SK-N-SH treated with all-trans-retinoic acid at 6 μM for 48 hours (cell line): ENCODE measurements around the gene C17orf107.

ENCODE experiments used
- ATAC-seq: fragments of 200-7000 bp; cut with Tn5 transposase; 3 replicates; pipeline ENCODE4 v1.9.1; 2020; ENCODE audit warnings: mild to moderate bottlenecking, moderate library complexity
- ARNTL ChIP-seq: fragments of 450-650 bp; formaldehyde crosslinking; IDR thresholded peaks from 2 replicates; pipeline ENCODE4 v1.5.0; 2020; ENCODE audit warnings: low read depth, mild to moderate bottlenecking, moderate library complexity, borderline replicate concordance
- BACH2 ChIP-seq: fragments of 250-450 bp; sonication (Bioruptor Pico); IDR thresholded peaks from 2 replicates; pipeline ENCODE4 v1.9.0; 2021; ENCODE audit warnings: mild to moderate bottlenecking, borderline replicate concordance
- CSDC2 ChIP-seq: fragments of 250-450 bp; sonication (Bioruptor Pico); IDR thresholded peaks from 2 replicates; pipeline ENCODE4 v1.5.0; 2020; ENCODE audit warnings: mild to moderate bottlenecking, moderate library complexity
- CSRNP3 ChIP-seq: fragments of 250-450 bp; sonication (Bioruptor Pico); IDR thresholded peaks from 2 replicates; pipeline ENCODE4 v1.5.1; 2021; ENCODE audit warnings: mild to moderate bottlenecking, moderate library complexity
- GLIS3 ChIP-seq: fragments of 250-450 bp; sonication (Bioruptor Pico); IDR thresholded peaks from 2 replicates; pipeline ENCODE4 v1.5.0; 2020; ENCODE audit warnings: mild to moderate bottlenecking, moderate library complexity
- ISL1 ChIP-seq: fragments of 250-450 bp; sonication (Bioruptor Pico); IDR thresholded peaks from 2 replicates; pipeline ENCODE4 v2.1.2; 2022; ENCODE audit warnings: mild to moderate bottlenecking, moderate library complexity
- OSR1 ChIP-seq: fragments of 250-450 bp; sonication (Bioruptor Pico); IDR thresholded peaks from 2 replicates; pipeline ENCODE4 v1.8.0; 2022; ENCODE audit warnings: moderate library complexity, mild to moderate bottlenecking, inconsistent platforms
- POU6F1 ChIP-seq: fragments of 250-450 bp; sonication (Bioruptor Pico); IDR thresholded peaks from 2 replicates; pipeline ENCODE4 v1.8.0; 2021; ENCODE audit warnings: low read depth, mild to moderate bottlenecking, moderate library complexity, borderline replicate concordance
- PPARA ChIP-seq: fragments of 250-450 bp; sonication (Bioruptor Pico); IDR thresholded peaks from 2 replicates; pipeline ENCODE4 v1.5.0; 2020; ENCODE audit warnings: mild to moderate bottlenecking, borderline replicate concordance
- RARB ChIP-seq: fragments of 250-450 bp; sonication (Bioruptor Pico); IDR thresholded peaks from 2 replicates; pipeline ENCODE4 v1.8.0; 2021; ENCODE audit warnings: mild to moderate bottlenecking, moderate library complexity
- TOX ChIP-seq: fragments of 250-450 bp; sonication (Bioruptor Pico); IDR thresholded peaks from 2 replicates; pipeline ENCODE4 v1.8.0; 2021; ENCODE audit warnings: mild to moderate bottlenecking, moderate library complexity, borderline replicate concordance
- ZC3H10 ChIP-seq: fragments of 250-450 bp; sonication (Bioruptor Pico); IDR thresholded peaks from 2 replicates; pipeline ENCODE4 v1.5.1; 2021; ENCODE audit warnings: mild to moderate bottlenecking, moderate library complexity
- ZFP30 ChIP-seq: fragments of 450-650 bp; formaldehyde crosslinking; IDR thresholded peaks from 2 replicates; pipeline ENCODE4 v1.5.0; 2022; ENCODE audit warnings: mild to moderate bottlenecking, moderate library complexity
- ZNF565 ChIP-seq: fragments of 450-650 bp; formaldehyde crosslinking; conservative IDR thresholded peaks from 2 replicates; pipeline ENCODE4 v1.5.0; 2020; ENCODE audit warnings: low read depth, mild to moderate bottlenecking, moderate library complexity
- ZNF70 ChIP-seq: fragments of 450-650 bp; formaldehyde crosslinking; IDR thresholded peaks from 2 replicates; pipeline ENCODE4 v1.5.0; 2020; ENCODE audit warnings: mild to moderate bottlenecking, moderate library complexity
- ZNF8 ChIP-seq: fragments of 450-650 bp; formaldehyde crosslinking; IDR thresholded peaks from 2 replicates; pipeline ENCODE4 v1.5.0; 2020; ENCODE audit warnings: mild to moderate bottlenecking, moderate library complexity
- TF ChIP-seq, protein P1 (sequence below): fragments of 250-450 bp; sonication (Bioruptor Pico); IDR thresholded peaks from 2 replicates; pipeline ENCODE4 v1.8.0; 2020; ENCODE audit warnings: mild to moderate bottlenecking, moderate library complexity, borderline replicate concordance
- TF ChIP-seq, protein P2 (sequence below): fragments of 250-450 bp; sonication (Bioruptor Pico); IDR thresholded peaks from 2 replicates; pipeline ENCODE4 v1.5.1; 2020; ENCODE audit warnings: low read depth, mild to moderate bottlenecking, moderate library complexity
- TF ChIP-seq, protein P3 (sequence below): fragments of 250-450 bp; sonication (Bioruptor Pico); IDR thresholded peaks from 2 replicates; pipeline ENCODE4 v1.5.0; 2020; ENCODE audit warnings: mild to moderate bottlenecking, moderate library complexity

Gene C17orf107

GRCh38 chr17:4948166-4948930 lies 49.0 kb downstream of the C17orf107 start, which contains the start of gene PFN1:
TSS of gene PFN1 (minus strand) at chr17:4948530. CDS start at chr17:4948394, 136 bp downstream.
- TF ChIP-seq, protein P1, sequence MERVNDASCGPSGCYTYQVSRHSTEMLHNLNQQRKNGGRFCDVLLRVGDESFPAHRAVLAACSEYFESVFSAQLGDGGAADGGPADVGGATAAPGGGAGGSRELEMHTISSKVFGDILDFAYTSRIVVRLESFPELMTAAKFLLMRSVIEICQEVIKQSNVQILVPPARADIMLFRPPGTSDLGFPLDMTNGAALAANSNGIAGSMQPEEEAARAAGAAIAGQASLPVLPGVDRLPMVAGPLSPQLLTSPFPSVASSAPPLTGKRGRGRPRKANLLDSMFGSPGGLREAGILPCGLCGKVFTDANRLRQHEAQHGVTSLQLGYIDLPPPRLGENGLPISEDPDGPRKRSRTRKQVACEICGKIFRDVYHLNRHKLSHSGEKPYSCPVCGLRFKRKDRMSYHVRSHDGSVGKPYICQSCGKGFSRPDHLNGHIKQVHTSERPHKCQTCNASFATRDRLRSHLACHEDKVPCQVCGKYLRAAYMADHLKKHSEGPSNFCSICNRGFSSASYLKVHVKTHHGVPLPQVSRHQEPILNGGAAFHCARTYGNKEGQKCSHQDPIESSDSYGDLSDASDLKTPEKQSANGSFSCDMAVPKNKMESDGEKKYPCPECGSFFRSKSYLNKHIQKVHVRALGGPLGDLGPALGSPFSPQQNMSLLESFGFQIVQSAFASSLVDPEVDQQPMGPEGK (CRISPR knock-in tag) = peak; percentile 16; the same call in 1 of the 2 replicates
- TF ChIP-seq, protein P2, sequence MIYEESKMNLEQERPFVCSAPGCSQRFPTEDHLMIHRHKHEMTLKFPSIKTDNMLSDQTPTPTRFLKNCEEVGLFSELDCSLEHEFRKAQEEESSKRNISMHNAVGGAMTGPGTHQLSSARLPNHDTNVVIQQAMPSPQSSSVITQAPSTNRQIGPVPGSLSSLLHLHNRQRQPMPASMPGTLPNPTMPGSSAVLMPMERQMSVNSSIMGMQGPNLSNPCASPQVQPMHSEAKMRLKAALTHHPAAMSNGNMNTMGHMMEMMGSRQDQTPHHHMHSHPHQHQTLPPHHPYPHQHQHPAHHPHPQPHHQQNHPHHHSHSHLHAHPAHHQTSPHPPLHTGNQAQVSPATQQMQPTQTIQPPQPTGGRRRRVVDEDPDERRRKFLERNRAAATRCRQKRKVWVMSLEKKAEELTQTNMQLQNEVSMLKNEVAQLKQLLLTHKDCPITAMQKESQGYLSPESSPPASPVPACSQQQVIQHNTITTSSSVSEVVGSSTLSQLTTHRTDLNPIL (CRISPR knock-in tag) = no peak
- TF ChIP-seq, protein P3, sequence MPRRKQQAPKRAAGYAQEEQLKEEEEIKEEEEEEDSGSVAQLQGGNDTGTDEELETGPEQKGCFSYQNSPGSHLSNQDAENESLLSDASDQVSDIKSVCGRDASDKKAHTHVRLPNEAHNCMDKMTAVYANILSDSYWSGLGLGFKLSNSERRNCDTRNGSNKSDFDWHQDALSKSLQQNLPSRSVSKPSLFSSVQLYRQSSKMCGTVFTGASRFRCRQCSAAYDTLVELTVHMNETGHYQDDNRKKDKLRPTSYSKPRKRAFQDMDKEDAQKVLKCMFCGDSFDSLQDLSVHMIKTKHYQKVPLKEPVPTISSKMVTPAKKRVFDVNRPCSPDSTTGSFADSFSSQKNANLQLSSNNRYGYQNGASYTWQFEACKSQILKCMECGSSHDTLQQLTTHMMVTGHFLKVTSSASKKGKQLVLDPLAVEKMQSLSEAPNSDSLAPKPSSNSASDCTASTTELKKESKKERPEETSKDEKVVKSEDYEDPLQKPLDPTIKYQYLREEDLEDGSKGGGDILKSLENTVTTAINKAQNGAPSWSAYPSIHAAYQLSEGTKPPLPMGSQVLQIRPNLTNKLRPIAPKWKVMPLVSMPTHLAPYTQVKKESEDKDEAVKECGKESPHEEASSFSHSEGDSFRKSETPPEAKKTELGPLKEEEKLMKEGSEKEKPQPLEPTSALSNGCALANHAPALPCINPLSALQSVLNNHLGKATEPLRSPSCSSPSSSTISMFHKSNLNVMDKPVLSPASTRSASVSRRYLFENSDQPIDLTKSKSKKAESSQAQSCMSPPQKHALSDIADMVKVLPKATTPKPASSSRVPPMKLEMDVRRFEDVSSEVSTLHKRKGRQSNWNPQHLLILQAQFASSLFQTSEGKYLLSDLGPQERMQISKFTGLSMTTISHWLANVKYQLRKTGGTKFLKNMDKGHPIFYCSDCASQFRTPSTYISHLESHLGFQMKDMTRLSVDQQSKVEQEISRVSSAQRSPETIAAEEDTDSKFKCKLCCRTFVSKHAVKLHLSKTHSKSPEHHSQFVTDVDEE (CRISPR knock-in tag) = no peak
- peak; percentile 48 for ATAC-seq

DNA sequence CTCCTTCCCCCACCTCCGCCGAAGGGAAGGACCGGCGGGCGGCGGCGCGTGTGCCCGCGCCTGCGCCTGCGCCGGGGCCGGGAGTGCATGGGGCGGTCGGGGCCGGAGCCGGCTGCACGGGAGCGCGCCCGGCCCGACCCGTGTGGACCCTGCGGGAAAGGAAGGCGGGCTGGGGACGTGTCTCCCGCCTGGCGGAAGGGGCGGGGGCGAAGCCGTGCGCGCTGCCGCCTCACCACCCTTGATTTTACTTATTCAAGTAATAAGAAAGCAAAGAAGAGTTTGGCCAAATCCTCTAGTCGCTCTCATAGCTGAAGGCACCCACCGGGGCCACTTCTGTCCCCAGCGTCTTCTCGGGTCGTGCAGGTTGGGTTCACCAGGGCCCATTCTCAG lies 49.6 kb downstream of the C17orf107 start:
- no peak for TF ChIP-seq GLIS3 (CRISPR knock-in tag)
- no peak for TF ChIP-seq TOX (CRISPR knock-in tag)
- TF ChIP-seq, protein P1 (CRISPR knock-in tag) = no peak
- TF ChIP-seq PPARA = no peak
- TF ChIP-seq, protein P3 (CRISPR knock-in tag) = no peak
- TF ChIP-seq OSR1 (CRISPR knock-in tag) = no peak
- no peak for TF ChIP-seq ISL1
- no peak for TF ChIP-seq RARB (CRISPR knock-in tag)
- no peak for TF ChIP-seq BACH2 (CRISPR knock-in tag)
- peak; percentile 67 for ATAC-seq

- ATAC-seq = peak; percentile 7
- no peak for TF ChIP-seq OSR1 (CRISPR knock-in tag)
- TF ChIP-seq, all 23 proteins: peak for 0
Observed at GRCh38 chr17:4949321-4950074, 50.2 kb downstream of the C17orf107 start.

GRCh38 chr17:4950075-4950745 lies 50.9 kb downstream of the C17orf107 start:
- ATAC-seq = peak; percentile 36
- TF ChIP-seq CSRNP3 (CRISPR knock-in tag) = no peak
- no peak for TF ChIP-seq CSDC2 (CRISPR knock-in tag)
- TF ChIP-seq ARNTL (CRISPR knock-in tag) = no peak
- TF ChIP-seq RARB (CRISPR knock-in tag) = no peak
- TF ChIP-seq POU6F1 (CRISPR knock-in tag) = no peak
- no peak for TF ChIP-seq ZFP30 (CRISPR knock-in tag)
- no peak for TF ChIP-seq ZNF565 (CRISPR knock-in tag)
- TF ChIP-seq ZNF8 (CRISPR knock-in tag) = no peak
- no peak for TF ChIP-seq ZC3H10 (CRISPR knock-in tag)
- no peak for TF ChIP-seq PPARA
- TF ChIP-seq ZNF70 (CRISPR knock-in tag) = no peak
